Upper lobe of left lung (tissue), 6 donors: ENCODE results near the gene TEF. TPM values are rescaled to one million over a fixed set of nuclear protein-coding genes. Genes with fewer than 3 reads are reported as not detected.

Source experiments
- ATAC-seq, 2 donors: fragments of 200-7000 bp; cut with Tn5 transposase; one replicate each; pipeline ENCODE4 v1.9.1; 2022; ENCODE audit warnings: mild to moderate bottlenecking in 2 of 2, moderate library complexity in 2 of 2; ENCODE audit not compliant: low FRiP score in 2 of 2
- DNase-seq, 2 donors: peaks; one replicate each; pipeline ENCODE4 v3.0.0-alpha.2; 2019 to 2020
- H3K27ac ChIP-seq, 4 donors: fragments of 200-600 bp; sonication (generic); one replicate each; pipeline ENCODE4 v1.5.1; 2016 to 2019
- H3K27me3 ChIP-seq, 4 donors: fragments of 200-600 bp; sonication (generic); one replicate each; pipeline ENCODE4 v1.5.1; 2017 to 2019
- H3K36me3 ChIP-seq, 4 donors: fragments of 200-600 bp; sonication (generic); one replicate each; pipeline ENCODE4 v1.5.1; 2016 to 2019
- H3K4me1 ChIP-seq, 4 donors: fragments of 200-600 bp; sonication (generic); one replicate each; pipeline ENCODE4 v1.5.1; 2018 to 2019
- H3K4me3 ChIP-seq, 4 donors: fragments of 200-600 bp; sonication (generic); one replicate each; pipeline ENCODE4 v1.5.1; 2017 to 2019; ENCODE audit warnings: mild to moderate bottlenecking in 2 of 4, moderate library complexity in 1 of 4
- H3K9me3 ChIP-seq, 4 donors: fragments of 200-600 bp; sonication (generic); one replicate each; pipeline ENCODE4 v1.5.1; 2018 to 2019
- EP300 ChIP-seq, 4 donors: sonication (generic); formaldehyde crosslinking; IDR thresholded peaks; one replicate each; pipeline ENCODE4 v1.5.1; 2017; ENCODE audit warnings: antibody characterized with exemption in 4 of 4, control low read depth in 2 of 4
- POLR2A ChIP-seq, 4 donors: fragments of 450-650 bp; IDR thresholded peaks; one replicate each; pipeline ENCODE4 v1.5.1; 2016 to 2017; ENCODE audit warnings: antibody characterized with exemption in 4 of 4, mild to moderate bottlenecking in 2 of 4
- POLR2AphosphoS5 ChIP-seq, 2 donors: sonication (generic); formaldehyde crosslinking; IDR thresholded peaks; one replicate each; pipeline ENCODE4 v1.5.1; 2017; ENCODE audit warnings: antibody characterized with exemption in 2 of 2
- WGBS, 2 donors: methylation state at CpG; one replicate each; pipeline ENCODE4 v1.1.5; 2017 to 2018; 5-methylcytosine and 5-hydroxymethylcytosine counted together
- total RNA-seq, 6 donors: library from RNA; depleted of rRNA in 4 of 6; stranded (reverse); fragments of >200 nt in 4 of 6; gene quantifications; one replicate each; pipeline versions ENCODE4 v1.1.0 to v1.2.1, GENCODE V29; 2016 to 2021
- TF ChIP-seq, protein P1 (sequence below), 6 experiments: fragments of 450-650 bp in 4 of 6; fragments of 200-600 bp in 2 of 6; sonication (generic) in 2 of 6; IDR thresholded peaks; one replicate each; pipeline ENCODE4 v1.5.1; 2016 to 2019; ENCODE audit warnings: antibody characterized with exemption in 6 of 6
- donor health status: DM: no; HTN: no; CAD: no; lungs with moderate emphysema.
- donor health status: DM: no; HTN: yes; CAD: no; lungs with severe emphysema.

Gene TEF
- total RNA-seq, 6 donors from 2014 or later: 12.6 to 41.8 (median 19.4) TPM

DNA sequence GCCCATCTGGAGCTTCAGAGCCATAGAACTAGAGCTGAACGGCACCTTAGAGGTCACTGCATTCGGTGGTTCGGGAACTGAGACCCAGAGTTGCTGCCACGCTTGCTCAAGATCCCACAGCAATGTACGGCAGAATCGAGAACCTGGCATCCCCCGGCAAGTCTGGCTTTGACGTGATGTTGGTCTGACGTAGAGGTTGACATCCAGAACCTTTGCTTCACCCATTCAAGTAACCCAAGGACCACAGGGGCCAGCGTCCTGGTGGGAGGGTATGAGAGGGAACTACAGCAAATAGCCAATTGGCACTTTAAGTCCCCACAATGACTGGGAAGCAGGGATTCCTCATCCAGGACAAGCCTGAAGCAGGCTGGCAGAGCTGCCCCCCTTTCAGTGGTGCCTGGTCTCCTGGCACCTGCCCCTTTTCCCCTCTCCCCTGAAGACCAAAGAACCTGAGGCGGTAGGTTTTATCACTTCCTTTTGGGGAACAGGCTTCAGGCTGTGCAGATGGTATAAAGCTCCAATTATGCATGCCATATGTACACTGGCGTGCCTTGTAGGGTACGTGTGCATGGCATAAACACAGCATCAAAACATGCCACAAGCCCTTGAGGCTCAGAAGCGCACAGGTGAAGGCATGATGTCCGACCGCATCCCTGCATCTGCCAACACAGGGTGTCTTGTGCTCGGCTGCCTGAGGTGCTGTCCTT, 15.3 kb upstream of the TEF start:
- no peaks in the 10 kb centered on the region for H3K27me3 ChIP-seq
- peak overlapping the region in 3 of 4 donors; percentile 43 to 62 (median 58) for H3K4me3 ChIP-seq
- H3K9me3 ChIP-seq: no peaks in the 10 kb centered on the region
- DNase-seq: no peak
- H3K4me1 ChIP-seq: peaks cover 27 to 51% (median 37%) of the 10 kb centered on the region in 4 donors
- ATAC-seq: no peak
- TF ChIP-seq, protein P1, sequence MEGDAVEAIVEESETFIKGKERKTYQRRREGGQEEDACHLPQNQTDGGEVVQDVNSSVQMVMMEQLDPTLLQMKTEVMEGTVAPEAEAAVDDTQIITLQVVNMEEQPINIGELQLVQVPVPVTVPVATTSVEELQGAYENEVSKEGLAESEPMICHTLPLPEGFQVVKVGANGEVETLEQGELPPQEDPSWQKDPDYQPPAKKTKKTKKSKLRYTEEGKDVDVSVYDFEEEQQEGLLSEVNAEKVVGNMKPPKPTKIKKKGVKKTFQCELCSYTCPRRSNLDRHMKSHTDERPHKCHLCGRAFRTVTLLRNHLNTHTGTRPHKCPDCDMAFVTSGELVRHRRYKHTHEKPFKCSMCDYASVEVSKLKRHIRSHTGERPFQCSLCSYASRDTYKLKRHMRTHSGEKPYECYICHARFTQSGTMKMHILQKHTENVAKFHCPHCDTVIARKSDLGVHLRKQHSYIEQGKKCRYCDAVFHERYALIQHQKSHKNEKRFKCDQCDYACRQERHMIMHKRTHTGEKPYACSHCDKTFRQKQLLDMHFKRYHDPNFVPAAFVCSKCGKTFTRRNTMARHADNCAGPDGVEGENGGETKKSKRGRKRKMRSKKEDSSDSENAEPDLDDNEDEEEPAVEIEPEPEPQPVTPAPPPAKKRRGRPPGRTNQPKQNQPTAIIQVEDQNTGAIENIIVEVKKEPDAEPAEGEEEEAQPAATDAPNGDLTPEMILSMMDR (IDR thresholded peaks at IDR 0.05): peak in 1 of 6 experiments; percentile 5
- TF ChIP-seq POLR2A (IDR thresholded peaks at IDR 0.05) (no peak), POLR2AphosphoS5 (IDR thresholded peaks at IDR 0.05) (no peak), EP300 (IDR thresholded peaks at IDR 0.05) (no peak)
- 56 to 65% methylated on average over 13 to 15 of the region's 17 CpGs for WGBS, 2 donors
- no peaks in the 10 kb centered on the region for H3K36me3 ChIP-seq
- H3K27ac ChIP-seq: peak overlapping the region; percentile 21 to 91 (median 70)

DNA sequence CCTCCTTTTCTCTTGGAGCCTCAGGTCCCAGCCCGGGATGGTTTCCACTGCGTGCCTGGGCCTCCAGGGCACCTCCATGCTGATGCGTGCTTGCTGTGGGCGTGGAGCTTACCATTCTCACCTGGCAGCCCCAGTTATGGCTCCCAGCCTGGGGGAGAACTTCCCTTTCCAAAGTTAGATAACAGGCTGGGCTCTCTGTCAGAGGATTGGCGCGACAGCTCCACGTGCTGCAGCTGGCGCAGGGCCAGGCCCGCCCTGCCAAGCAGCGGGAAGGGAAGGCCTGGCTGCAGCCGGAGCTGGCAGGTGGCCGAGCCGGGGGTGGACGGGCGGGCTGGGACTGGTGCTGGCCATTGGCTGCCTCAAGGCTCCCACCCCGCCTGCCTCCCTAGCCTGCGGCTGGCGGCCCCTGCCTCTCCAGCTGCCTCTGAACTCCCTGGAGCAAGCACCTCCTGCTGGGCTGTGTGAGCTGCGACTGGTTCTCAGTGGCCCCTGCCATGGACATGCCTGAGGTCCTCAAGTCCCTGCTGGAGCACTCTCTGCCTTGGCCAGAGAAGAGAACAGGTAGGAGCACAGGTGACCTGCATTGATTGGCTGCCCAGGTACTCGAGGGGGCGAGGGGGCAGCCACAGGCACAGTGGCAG, 14.6 kb upstream of the TEF start:
- H3K27ac ChIP-seq: peak overlapping the region; percentile 69 to 91 (median 78)
- ATAC-seq: peak; percentile 95 to 96
- peaks cover 30 to 51% (median 37%) of the 10 kb centered on the region in 4 donors for H3K4me1 ChIP-seq
- H3K9me3 ChIP-seq: no peaks in the 10 kb centered on the region
- peak; percentile 97 to 100 for DNase-seq
- WGBS, 2 donors: 13 to 18% methylated on average over 6 to 10 of the region's 21 CpGs
- H3K36me3 ChIP-seq: no peaks in the 10 kb centered on the region
- H3K4me3 ChIP-seq: peak overlapping the region; percentile 43 to 62 (median 51)
- TF ChIP-seq, protein P1 (IDR thresholded peaks at IDR 0.05): peak in 4 of 6 experiments; percentile 13 to 77 (median 31)
- TF ChIP-seq EP300 (IDR thresholded peaks at IDR 0.05): peak in 1 of 4 donors; percentile 67
- peak; percentile 81 to 84 for TF ChIP-seq POLR2AphosphoS5 (IDR thresholded peaks at IDR 0.05)
- peak in 1 of 4 donors; percentile 80 for TF ChIP-seq POLR2A (IDR thresholded peaks at IDR 0.05)
- H3K27me3 ChIP-seq: no peaks in the 10 kb centered on the region

DNA sequence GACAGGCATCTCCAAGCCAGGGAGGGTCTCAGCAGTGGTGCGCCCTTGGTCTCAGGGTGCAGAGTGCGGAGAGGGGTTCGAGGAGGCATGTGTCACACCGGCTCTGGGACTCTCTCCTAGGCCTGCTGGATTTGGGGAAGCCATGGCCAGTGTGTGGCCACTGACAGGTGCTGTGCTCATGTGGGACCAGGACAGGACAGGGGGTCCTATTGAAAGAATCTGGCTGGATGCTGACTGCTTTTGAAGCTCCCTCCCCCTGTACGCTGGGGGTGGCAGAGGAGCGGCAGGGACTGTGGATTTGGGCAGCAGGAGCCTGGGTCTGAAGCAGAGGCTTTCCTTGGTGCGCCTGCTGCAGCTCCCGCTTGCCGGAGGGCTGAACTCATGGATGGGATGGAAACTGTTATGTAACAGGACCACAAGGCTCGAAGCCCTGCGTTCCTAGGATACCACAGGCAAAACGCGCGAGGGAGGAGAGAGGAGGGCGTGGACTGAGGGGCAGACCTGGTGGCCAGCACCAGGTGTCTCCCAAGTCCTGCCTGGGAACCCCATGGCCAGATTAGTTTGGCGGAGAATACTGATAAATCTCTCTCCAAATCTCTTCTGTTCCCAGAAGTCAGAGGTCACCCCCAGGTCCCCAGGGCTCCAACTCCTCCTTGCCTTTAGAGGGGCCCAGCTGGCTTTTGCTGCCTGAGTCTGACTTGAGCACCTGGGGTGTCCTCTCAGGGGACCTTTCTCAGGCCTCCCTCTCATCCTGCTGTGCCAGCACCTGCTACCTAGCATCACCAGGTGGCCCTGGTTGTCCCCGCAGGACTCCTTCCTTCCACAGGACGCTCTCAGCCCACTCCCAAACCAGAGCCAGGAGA, 13.8 kb upstream of the TEF start:
- ATAC-seq (peak; percentile 67 to 81), DNase-seq (peak in 1 of 2 donors; percentile 70)
- H3K27me3 ChIP-seq: no peaks in the 10 kb centered on the region
- 70 to 75% methylated on average over 13 to 18 of the region's 18 CpGs for WGBS, 2 donors
- peak overlapping the region; percentile 69 to 91 (median 78) for H3K27ac ChIP-seq
- H3K4me1 ChIP-seq: peaks cover 30 to 51% (median 37%) of the 10 kb centered on the region in 4 donors
- H3K36me3 ChIP-seq: no peaks in the 10 kb centered on the region
- H3K9me3 ChIP-seq: no peaks in the 10 kb centered on the region
- peak overlapping the region; percentile 43 to 62 (median 51) for H3K4me3 ChIP-seq
- no peak for TF ChIP-seq POLR2AphosphoS5 (IDR thresholded peaks at IDR 0.05)
- no peak for TF ChIP-seq EP300 (IDR thresholded peaks at IDR 0.05)
- no peak for TF ChIP-seq POLR2A (IDR thresholded peaks at IDR 0.05)
- TF ChIP-seq, protein P1 (IDR thresholded peaks at IDR 0.05): no peak

DNA sequence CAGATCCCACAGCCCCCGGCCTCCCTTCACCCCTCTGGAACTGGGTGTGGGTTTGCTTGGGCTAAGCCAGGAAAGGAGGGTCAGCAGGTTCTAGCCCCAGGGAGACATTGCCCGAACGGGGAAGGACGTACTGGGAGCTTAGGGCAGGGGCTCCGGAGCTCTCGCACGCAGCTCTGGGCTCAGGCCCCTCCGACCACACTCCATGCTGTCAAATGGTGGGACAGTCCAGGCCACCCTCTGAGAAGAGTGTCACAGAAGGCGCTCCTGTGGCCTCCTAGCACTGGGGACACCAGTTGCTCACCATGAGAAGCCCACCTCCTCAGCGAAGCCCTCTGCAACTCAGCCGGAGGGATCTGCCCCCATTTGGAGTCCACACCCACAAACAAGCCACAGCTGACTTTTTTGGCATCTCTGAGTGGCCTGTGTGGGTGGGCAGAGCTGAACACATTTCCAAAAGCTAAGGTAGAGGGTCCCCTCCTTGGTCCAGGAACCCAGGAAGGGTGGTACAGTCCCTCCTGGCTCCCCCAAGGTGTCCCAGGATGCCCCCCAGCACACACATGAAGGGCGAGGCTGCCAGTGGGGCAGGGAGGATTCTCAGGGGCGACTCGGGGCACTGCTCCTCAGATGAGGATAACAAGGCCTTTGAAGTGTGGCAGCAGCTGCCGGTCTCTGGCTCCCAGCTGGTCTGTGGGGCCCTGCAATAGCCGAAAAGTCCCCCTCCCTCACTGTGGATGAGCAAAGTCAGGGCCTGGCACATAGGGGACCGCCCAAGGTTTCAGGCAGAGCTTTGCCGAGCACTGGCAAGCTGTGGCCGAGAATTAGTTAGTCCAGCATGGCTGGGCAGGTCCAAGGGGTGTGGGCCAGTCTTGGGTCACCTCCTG, 13.0 kb upstream of the TEF start:
- Histone ChIP-seq H3K4me3 (peak overlapping the region in 3 of 4 donors; percentile 43 to 62 (median 58)), H3K27me3 (no peaks in the 10 kb centered on the region), H3K4me1 (peaks cover 30 to 51% (median 37%) of the 10 kb centered on the region in 4 donors), H3K36me3 (no peaks in the 10 kb centered on the region), H3K9me3 (no peaks in the 10 kb centered on the region), H3K27ac (peak overlapping the region; percentile 69 to 91 (median 78))
- ATAC-seq (no peak), DNase-seq (no peak)
- WGBS, 2 donors: 73 to 76% methylated on average over 6 to 13 of the region's 19 CpGs
- TF ChIP-seq EP300 (IDR thresholded peaks at IDR 0.05) (no peak), POLR2AphosphoS5 (IDR thresholded peaks at IDR 0.05) (no peak), POLR2A (IDR thresholded peaks at IDR 0.05) (no peak)
- TF ChIP-seq, protein P1 (IDR thresholded peaks at IDR 0.05): no peak
